ELR (cell line): ENCODE measurements around the gene DUSP10.

Experiments
- DNase-seq: peaks from one replicate; pipeline ENCODE4 v3.0.0-alpha.2; 2015; ENCODE audit warnings: low read depth

Gene DUSP10

DNA sequence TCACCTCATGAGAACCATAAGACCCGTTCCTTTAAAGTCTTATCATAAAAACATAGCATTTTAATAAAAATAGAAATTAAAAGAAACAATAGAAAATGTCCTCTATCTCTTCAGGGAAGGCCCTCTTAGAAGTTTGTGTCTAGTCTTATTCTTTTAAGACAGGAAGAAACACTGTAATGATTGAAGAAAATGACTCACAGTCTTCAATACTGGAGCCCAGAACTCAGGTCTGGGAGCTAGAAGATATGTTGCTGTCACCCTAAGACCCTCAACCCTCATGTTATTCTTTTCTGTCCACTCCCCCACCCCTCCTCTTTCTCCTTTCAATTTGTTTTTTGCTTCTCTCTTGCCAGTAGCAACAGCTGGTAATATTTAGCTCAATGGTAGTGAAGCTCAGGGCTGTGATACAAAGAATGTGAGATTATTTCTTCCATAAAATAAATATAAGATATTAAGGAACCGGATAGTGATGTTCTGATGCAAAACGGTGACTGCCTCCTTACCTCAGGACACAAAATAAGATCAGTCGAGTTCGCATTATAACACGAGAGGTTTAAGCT lies 12.0 kb downstream of the DUSP10 start:
- DNase-seq = peak; percentile 50

DNA sequence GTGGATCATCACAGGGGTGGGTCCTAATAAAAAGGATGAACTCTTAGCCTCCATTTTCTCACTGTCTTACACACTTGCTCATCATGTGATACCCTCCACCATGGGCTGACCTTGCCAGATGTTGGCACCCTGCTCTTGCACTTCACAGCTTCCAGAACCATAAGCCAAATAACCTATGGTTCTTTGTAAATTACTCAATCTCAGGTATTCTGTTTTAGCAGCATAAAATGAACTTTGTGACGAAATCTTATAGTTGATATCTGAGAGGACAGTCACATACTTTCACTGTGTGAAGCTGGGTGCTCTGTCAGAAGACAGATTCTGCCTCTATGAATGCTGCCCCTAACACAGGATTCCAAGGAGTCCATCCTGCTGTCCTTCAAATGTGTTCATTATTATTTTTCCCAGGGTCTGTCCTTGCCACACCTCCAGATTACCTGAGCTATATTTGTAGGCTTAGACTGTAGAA lies 13.8 kb downstream of the DUSP10 start:
- no peak for DNase-seq

DNA sequence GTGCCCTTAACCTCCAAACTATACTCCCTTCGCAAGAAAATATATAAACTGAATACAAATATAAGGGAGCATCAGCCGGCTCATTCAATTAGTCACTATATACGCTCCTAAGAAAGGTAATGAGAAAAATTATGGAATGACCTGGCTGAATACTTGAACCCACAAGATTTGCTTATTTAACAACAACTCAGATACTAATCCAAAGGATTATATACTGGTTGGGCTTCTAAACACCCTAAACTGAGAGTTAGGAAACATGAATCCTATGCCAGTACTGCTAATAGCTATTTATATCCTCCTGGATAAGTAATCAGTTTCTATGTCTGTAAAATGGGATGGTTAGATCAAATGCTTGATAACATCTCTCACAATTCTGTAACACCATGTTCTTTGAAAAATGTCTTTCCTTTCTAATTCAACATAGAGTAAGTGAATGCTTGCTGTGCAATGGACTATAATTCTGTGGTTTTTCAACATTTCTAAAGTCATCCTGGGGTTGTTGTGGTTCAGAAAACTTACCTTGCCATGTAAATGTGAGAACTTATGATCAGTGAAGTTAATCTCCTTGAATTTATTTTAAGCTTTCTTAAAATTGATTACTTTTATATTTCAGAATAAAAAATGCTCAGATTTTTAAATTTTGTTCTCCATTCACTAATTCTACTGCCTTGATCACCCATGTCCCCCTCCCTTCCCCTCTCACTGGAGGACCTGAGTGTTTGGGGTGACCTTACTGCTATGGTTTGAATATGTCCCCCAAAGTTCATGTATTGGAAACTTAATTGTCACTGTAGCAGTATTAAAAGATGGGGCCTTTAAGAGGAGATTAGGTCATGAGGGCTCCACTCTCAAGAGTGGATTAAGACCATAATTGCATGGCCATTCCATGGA lies 14.5 kb downstream of the DUSP10 start:
- no peak for DNase-seq

DNA sequence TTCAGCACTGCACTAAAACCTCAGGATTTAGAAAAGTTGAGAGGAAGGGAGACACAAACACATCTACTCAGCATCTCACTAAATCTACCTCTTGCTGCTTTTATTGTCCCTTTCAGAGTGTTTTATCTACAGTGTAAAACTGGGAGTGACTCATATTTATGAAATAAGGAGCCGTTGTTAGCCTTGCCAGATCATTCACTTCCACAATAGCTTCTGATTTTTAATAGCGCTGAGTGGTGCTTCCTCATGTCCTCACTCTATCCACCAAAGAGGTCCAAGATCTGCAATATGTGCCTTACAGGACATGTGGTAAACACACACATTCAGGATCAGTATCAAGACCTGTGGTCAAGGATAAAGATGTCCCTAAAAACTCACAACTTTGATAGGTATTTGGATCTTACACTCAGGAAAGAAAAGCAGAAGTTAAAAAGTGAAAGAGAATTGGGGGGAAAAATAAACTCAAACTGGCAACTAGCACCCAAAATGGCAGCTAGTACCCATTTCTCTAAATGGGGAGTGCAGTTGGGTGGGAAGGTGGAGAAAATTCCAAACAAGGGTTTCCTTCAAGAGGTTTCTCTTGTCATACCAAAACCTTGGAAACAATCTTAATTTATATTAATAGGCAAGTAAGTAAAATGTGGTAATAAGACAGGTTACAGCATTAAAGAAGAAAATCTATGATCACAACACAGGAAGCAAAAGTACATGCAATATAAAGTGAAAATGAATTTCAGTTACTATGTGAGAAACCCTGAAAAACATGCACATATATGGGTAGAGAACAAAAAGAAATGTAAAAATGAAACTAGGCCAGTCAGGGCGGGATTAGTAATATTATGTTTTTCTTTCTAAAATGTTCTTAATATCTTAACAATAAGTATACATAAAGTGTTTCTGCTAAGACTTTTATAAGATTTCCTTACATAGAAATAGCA lies 15.9 kb downstream of the DUSP10 start:
- peak; percentile 67 for DNase-seq

DNA sequence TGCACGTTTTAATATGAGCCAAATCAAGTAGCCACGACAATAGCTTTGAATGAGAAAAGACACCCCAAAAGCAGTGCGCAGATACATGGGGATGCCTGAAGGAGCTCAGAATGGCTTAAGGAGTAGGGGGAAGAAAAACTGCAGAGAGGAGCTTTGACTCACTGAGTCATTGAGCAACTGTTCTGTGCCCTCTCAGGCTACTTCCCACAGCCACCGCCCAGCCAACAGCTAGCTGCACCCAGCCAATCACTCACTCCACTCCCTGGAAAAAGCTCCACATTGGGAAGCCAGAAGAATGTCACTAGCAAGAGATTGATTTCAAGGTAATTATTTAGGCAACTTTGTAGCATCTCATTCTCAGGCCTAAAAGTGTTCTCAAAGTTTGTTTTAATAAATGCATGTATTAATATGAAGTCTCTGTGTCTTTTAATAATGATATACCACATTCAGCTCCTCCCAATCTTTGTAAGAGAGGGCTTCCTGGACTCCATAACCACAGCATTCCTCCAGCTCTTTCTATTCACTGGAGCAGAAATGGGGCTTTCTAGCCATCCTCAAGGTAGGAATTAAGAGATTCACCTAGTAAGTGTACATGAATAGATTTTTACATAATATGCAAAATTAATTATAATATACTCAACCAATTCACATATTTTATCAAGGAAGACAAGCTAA lies 16.8 kb downstream of the DUSP10 start:
- peak; percentile 62 for DNase-seq

DNA sequence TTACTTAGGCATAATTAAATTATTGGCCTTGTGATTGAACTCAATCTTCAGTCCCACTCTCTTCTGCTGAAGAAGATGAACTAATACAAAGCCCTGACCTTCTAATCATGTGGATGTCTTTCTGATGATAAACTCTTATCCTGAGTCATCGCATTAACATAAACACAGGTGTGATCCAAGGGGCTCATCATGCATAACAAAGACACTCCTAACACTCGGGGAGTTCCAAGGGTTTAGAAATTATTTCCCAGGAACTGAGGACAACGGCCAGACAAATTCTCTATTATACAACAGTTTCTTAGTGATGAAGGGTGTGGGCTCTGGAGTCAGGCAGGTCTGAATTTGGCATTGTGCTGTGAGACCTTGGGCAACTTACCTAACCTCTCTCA lies 18.0 kb downstream of the DUSP10 start:
- DNase-seq = peak; percentile 32

DNA sequence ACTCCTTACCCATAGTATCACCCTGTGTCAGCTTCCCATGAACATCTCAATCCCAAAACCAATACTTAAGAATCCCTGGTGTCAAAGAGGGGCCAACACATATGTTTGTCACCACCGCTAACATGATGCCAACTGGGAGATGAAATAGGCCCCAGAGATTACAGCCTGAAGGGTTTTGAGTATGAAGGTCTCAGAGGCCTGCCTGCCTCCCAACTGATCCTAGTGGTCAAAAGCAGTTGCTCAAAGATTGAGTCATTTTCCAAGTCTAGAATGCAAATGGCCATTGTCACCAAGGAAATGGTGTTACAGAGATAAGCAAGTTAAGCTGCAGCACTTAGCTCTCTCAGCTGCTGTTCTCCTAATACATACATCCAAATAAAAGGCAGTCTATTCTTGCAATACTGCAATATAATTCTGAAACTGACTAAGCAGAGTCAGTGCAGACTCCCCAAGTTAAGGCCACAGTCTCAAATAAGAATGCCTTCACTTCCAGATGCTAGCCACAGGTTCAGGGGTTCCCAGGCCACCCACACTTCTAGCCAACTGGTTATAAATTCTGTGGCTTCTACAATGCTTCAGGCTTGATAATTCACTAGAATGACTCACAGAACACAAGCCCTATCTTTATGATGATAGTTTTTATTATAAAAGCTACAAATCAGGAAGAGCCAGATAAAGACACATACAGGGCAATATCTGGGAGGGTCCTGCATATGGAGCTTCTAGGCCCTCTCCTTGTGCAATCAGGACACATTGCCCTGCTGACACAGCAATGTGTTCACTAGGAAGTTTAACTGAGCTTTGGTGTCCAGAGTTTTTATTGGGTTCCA lies 18.7 kb downstream of the DUSP10 start:
- DNase-seq = peak; percentile 68

DNA sequence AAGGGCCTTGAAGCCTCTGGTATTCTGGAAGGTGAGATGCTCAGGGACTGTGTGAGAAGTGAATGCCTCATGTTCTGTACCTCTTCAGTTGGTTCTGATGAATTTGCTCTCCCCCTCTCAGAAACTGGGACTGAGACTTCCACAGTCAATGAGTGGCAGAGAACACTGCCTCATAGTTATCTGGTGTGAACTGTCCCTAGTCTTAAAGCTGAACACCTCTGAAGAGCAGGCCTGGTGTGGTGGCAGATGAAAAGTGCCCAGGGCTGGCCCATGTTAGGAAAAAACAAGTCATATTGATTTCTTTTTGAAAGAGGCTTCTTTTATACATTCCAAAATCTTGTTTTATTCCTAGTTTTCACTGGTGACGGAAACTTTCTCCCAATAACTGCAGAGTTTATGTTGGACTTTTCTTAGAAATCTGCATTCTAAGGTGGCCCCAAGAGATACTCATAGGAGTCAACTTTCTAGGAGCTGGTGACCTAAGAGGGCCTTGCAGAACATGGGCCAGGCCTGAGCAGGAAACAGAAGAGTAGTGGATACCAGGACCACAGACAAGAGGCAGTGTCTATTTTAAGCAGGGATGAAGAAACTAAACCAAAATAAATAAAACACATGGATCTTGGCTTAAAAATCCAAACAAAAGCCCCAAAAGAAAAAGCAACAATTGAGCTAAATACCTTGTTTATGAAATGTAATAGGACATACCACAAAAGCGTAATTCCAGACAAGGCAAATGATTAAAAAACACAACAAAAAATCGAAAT lies 19.5 kb downstream of the DUSP10 start:
- no peak for DNase-seq

DNA sequence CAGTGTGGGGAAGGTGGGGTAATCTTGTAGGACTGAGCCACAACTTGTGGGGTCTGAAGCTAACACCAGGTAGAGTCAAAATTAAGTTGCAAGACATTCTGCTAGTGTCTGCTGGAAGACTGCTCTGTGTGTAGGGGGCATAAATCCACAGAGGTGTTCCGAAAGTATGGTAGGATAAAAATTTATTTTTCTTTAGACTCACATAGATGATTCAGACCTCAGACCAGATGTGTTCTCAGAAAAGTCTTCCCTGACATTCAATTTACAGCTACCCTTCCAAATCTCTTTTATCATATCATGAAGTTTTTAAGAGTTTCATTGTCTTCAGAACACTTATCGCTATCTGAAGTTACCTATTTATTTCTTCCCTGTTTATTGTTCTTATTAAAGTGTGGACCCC lies 21.3 kb downstream of the DUSP10 start:
- DNase-seq = peak; percentile 36

DNA sequence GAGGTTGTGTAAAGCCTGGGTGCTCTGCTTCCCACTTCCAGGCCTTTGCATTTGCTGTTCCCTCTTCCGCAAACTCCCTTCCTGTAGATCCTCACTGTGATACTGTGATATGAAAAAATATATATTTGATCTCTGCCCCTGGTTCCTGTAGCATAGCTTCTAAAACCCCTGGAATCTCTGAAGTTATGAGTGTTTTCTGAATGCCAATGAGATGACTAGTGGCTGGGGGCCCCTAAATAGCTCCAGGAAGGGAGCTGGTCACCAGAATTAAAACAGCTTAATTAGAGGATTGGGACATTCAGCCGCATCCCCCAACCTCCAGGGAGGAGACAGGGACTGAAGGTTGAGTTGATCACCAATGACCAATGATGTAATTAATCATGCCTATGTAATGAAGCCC lies 21.9 kb downstream of the DUSP10 start:
- DNase-seq = peak; percentile 77

DNA sequence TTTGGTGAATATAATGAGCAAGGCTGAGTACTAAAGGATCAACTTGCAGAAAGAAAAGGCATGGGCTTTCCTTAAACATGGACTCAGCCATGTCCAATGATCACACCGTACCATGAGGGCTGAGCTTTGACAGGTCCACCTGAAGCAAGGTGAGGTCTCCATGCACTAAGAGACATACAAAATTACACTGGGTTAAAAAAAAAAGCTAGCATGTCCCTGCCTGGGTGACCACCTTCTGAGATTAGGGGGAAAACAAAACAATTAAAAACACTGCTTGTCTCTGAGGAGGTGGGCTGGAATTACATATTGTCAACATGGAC lies 22.7 kb downstream of the DUSP10 start:
- no peak for DNase-seq

DNA sequence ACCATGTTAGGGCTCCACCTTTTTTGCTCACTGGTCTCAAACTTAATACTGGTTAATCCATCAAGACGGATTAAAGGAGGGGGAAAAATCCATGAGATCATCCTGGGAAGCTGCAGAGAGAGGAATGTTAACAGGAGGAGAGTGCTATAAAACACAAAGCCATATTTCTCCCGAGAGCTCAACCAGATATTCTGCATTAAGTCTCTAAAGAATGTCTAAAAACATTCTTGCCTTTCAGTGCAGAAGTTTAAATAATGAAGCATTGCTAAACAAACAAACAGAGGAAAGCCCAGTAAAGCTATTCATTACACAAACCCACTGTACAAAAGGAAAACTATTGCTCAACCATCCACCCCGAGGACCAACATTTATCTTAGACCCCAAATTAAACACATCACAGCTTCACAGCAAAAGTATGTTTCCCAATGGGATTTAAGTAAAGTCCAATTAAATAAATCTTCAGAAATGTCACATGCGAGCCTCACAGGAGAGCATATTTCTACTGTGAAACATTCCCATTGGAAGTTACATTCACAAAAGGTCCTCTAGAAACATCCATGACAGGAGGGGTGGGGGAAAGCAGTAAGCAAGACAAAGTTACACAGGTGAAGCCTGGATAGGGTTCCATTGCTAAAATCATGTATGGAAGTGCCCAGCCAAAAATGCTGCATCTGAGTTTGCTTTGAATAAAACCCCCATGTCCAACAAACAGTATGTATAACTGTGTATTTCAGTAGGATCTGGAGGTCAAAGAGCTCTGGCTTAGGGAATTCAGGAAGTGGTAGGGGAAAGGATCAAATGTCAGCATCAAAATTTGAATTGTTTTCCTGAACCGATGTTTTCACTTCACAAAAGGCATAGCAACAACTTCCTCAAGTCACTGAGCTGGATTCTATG lies 23.3 kb downstream of the DUSP10 start:
- DNase-seq = peak; percentile 65

DNA sequence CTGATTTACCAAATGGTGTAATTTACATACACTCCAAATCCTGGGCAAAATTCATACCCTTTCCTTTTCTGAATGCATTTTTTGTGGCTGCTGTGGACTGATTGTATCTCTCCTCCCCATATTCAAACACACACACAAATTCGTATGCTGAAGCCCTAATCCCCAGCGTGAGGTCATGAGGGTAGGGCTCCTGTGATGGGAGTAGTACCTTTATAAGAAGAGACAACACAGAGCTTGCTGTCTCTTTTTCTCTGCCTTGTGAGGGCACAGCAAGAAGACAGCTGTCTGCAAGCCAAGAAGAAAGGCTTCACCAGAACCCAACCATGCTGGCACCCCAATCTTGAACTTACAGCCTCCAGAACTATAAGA lies 24.4 kb downstream of the DUSP10 start:
- DNase-seq = no peak

DNA sequence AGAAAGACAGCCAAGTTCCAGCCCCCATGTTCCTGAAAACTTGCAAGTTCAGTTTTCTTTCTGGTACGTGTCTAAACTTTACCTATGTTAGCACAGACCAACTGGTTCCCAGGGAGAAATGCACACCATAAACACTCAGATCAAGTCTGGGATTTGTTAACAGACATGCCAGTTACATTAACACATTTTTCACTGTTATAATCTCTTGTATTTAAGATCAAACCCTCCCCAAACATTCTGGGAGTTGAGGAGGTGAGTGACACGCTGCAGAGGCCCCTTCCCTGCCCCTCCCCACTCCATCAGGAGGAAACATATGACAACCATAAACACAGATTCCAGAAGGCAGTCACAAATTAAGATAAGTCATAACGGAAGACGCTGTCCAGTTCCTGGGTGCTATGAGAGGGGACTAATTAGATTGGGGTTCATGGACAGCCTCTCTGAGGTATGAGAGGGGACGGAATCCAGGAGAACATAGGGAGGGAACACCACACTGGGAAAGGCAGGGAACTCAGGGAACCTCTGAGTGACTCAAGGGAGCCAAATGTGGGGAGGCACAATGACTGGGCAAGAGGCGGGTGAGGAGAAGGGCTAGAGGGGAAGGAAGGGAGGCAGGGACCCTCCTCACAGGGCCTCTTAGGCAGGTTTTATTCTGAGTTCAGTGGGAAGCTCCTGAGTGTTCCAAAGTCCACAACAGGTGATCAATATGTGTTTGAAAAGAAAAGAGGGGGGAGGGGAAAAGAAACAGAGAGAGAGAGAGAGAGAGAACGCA lies 25.0 kb downstream of the DUSP10 start:
- DNase-seq = no peak

DNA sequence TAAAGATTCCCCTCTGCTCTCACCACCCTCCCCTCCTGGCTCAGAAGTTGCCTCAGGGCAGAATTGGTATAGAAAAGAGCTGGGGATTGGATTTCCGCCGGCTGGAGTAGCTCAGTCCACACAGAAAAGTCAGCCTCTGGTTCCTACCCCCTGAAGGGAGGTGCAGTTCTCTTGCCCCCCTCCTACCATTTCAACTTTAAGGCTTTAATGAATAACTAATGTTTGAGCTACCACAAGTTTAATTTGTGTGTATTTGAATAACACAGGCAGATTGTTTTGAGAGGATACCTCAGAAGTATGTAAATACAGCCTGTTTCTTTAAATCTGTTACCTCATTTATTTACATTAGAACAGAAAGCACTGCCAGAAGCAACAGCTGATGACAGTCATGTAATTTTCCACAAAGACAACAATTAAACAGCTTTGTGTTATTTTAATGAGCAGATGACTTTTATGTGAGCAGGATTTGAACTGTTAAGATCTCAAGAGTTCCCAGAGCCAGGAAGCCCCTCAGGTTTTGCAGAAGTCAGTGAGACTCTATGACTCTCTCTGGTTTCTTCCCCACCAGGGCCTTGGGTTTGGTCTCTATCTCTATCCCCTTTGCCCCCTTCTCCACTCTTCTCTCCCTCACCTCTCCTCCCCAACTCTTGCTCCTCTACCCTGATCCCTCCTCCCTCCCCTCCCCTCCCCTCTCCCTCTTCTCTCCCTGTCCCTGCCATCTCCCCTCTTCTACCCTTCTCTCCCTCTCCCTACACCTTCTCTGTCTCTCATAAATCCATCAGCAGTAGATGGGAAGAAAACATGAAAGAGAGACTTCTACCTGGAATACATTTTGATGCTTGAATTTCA lies 26.3 kb downstream of the DUSP10 start:
- DNase-seq = no peak

DNA sequence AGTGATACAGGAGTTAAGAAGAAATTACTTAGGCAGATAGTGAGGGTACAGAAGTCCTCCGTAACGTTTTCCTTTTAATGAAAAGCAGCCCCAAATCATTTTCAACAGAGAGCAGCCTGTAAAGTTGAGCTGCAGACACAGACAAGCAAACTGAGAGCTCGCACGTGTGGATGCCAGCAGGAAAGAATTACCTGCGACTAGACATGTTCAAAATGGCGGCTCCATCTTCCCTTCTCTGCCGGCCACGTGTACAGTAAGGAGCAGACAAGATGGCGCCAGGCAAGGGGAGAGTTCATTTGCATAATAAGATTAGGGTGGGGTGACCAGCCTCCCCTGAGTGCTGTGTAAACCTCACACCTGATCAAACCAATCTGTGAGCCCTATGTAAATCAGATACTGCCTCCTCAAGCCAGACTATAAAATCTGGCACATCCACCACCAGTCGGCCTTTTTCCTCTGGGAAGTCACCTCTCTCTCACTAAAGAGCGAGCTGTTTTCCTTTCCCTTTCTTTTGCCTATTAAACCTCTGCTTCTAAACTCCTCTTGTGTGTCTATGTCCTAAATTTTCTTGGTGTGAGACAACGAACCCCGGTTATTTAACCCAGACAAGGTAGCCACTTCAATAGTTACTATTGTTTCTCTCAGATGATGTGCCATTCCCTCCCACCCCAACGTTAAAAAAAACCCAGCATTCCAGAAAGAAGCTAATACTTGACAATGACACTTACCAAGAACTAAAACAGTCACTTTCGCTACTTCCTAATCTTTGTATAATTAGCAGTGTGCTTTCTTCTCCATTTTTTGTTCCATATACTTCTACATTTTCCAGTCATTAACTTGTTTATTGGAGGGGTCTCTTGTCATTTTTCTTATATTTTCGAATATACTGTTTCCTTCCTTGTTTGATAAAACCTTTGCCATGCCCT lies 27.4 kb downstream of the DUSP10 start:
- DNase-seq = no peak
